MM.1S (cell line): Measurements from ENCODE around the gene ZNF763.

Experiments
- EZH2 ChIP-seq: fragments of 300-600 bp; sonication (generic); optimal IDR thresholded peaks from 2 replicates; pipeline ENCODE3; 2017; ENCODE audit warnings: low read depth, mild to moderate bottlenecking, antibody characterized with exemption, low read length, mixed read lengths
- TF ChIP-seq, protein P1 (sequence below): fragments of 300-600 bp; sonication (generic); IDR thresholded peaks from 2 replicates; pipeline ENCODE4 v1.5.1; 2016; ENCODE audit warnings: antibody characterized with exemption, low read length, mixed read lengths

DNA sequence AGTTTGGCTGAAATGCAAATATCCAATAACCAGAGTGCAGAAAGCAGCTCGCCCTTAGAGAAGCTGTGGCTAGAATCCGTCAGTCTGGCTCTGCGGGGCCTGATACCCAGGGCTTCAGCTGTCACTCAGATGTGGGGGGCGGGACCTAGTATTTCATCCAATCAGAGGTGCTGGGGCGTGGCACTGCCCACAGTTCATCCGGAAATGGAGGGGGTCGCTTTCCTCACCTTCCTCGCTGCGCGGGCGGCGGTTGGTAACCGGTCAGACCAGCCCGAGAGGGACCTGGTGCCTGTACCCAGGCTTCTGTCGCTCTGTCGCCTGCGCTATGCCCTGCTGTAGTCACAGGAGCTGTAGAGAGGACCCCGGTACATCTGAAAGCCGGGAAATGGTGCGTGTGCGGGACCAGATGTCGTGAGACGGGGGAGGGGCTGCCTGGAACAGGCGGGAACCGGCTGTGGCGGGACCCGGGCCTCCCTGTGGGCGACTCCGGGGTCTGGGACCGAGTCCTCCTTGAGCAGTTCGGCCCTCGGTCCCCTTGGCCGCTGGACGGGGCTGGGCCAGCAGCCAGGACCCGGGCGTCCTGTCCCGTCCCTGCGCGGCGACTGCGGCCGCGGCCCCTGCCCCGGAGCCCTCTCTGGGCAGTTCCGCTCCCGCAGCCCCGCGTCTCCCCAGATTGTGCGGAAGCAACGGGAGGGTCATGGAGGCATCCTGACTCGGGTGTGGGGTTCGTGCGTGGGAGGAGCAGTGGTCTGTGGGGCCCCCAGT lies 39.8 kb upstream of the ZNF763 start, which contains the start of gene ZNF700:
- TF ChIP-seq EZH2 = no peak
- TF ChIP-seq, protein P1, sequence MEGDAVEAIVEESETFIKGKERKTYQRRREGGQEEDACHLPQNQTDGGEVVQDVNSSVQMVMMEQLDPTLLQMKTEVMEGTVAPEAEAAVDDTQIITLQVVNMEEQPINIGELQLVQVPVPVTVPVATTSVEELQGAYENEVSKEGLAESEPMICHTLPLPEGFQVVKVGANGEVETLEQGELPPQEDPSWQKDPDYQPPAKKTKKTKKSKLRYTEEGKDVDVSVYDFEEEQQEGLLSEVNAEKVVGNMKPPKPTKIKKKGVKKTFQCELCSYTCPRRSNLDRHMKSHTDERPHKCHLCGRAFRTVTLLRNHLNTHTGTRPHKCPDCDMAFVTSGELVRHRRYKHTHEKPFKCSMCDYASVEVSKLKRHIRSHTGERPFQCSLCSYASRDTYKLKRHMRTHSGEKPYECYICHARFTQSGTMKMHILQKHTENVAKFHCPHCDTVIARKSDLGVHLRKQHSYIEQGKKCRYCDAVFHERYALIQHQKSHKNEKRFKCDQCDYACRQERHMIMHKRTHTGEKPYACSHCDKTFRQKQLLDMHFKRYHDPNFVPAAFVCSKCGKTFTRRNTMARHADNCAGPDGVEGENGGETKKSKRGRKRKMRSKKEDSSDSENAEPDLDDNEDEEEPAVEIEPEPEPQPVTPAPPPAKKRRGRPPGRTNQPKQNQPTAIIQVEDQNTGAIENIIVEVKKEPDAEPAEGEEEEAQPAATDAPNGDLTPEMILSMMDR = no peak
